ENCODE measurements around the gene RGCC. TPM values are rescaled to one million over a fixed set of nuclear protein-coding genes. Genes with fewer than 3 reads are reported as not detected.

Gene RGCC
- total RNA-seq, 1 donor from 2014 or later, result 2.0 TPM

DNA sequence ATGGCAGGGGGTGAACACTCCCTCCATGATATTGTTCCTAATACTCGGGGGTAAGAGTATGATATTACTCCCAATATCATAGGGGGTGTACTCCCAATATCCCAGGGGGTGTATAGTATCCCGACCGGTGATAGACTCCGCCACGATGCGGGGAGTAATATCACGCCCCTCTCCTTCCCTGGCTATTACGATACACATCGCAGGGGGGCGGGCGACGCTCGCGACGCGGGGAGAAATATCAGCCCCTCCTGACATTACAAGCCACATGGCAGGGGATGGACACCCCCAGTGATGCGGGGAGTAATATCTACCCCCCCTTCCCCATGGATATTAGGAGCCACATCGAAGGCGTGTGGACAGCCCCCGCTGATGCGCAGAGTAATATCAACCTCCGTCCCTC lies 3.2 kb upstream of the RGCC start:
- Mint-ChIP-seq H3K4me1 (no peaks in the 10 kb centered on the region), H3K4me3 (no peak overlapping the region), H3K36me3 (ENCODE audit: low read depth) (no peaks in the 10 kb centered on the region), H3K27ac (ENCODE audit: unreplicated experiment) (no peak overlapping the region), H3K27me3 (ENCODE audit: low read depth) (peaks cover 56% of the 10 kb centered on the region), H3K9me3 (no peaks in the 10 kb centered on the region)
- TF ChIP-seq, protein P1, sequence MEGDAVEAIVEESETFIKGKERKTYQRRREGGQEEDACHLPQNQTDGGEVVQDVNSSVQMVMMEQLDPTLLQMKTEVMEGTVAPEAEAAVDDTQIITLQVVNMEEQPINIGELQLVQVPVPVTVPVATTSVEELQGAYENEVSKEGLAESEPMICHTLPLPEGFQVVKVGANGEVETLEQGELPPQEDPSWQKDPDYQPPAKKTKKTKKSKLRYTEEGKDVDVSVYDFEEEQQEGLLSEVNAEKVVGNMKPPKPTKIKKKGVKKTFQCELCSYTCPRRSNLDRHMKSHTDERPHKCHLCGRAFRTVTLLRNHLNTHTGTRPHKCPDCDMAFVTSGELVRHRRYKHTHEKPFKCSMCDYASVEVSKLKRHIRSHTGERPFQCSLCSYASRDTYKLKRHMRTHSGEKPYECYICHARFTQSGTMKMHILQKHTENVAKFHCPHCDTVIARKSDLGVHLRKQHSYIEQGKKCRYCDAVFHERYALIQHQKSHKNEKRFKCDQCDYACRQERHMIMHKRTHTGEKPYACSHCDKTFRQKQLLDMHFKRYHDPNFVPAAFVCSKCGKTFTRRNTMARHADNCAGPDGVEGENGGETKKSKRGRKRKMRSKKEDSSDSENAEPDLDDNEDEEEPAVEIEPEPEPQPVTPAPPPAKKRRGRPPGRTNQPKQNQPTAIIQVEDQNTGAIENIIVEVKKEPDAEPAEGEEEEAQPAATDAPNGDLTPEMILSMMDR (conservative IDR thresholded peaks at IDR 0.05), result no peak
- DNase-seq (ENCODE audit: low read depth, low spot score), result no peak

DNA sequence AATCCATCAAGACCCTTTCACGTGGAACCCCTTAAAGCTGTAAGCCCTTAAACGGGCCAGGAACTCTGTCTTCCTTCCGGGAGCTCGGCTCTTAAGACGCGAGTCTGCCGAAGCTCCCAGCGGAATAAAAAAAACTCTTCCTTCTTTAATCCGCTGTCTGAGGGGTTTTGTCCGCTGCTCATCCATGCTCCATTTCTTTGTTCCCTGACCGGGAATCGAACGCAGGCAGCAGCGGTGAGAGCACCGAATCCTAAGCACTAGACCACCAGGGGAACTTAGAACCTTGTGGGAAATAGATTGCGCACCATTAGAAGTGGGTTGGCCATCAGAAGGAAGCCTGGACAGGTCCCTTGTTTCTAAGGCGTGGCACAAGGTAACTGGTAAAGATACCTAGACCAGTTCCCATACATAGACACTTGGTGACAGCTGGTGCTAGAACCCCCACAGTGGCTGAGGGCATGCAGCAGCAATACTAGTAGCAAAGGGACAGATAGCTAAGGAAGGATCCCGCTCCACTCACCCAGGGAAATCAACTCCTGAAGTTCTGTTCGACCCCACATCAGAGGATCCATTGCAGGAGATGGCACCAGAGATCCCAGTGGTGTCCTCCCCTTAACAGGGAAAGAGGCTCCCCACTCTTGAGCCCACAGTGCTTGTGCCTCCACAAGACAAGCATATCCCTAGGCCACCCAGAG lies 1.5 kb upstream of the RGCC start:
- Mint-ChIP-seq H3K9me3 (no peaks in the 10 kb centered on the region), H3K4me1 (no peaks in the 10 kb centered on the region), H3K4me3 (peak overlapping the region; percentile 79), H3K27me3 (ENCODE audit: low read depth) (peaks cover 72% of the 10 kb centered on the region), H3K27ac (ENCODE audit: unreplicated experiment) (no peak overlapping the region), H3K36me3 (ENCODE audit: low read depth) (no peaks in the 10 kb centered on the region)
- TF ChIP-seq, protein P1 (conservative IDR thresholded peaks at IDR 0.05), result no peak
- DNase-seq (ENCODE audit: low read depth, low spot score), result no peak

- no peaks in the 10 kb centered on the region for H3K36me3 Mint-ChIP-seq (ENCODE audit: low read depth)
- DNase-seq (ENCODE audit: low read depth, low spot score), result peak; percentile 3
- TF ChIP-seq, protein P1 (conservative IDR thresholded peaks at IDR 0.05), result no peak
Observed at GRCh38 chr13:41457589-41458186, 338 bp downstream of the RGCC start.

GRCh38 chr13:41458187-41458760 lies 924 bp downstream of the RGCC start:
- peak; percentile 5 for DNase-seq (ENCODE audit: low read depth, low spot score)
- no peaks in the 10 kb centered on the region for H3K4me1 Mint-ChIP-seq
- H3K4me3 Mint-ChIP-seq, result peak overlapping the region; percentile 67
- peaks cover 73% of the 10 kb centered on the region for H3K27me3 Mint-ChIP-seq (ENCODE audit: low read depth)
- TF ChIP-seq, protein P1 (conservative IDR thresholded peaks at IDR 0.05), result no peak
- H3K36me3 Mint-ChIP-seq (ENCODE audit: low read depth), result no peaks in the 10 kb centered on the region
- H3K9me3 Mint-ChIP-seq, result no peaks in the 10 kb centered on the region
- H3K27ac Mint-ChIP-seq (ENCODE audit: unreplicated experiment), result no peak overlapping the region

More at GRCh38 chr13:41457589-41458186, 338 bp downstream of the RGCC start:
- H3K9me3 Mint-ChIP-seq, result no peaks in the 10 kb centered on the region
- H3K4me1 Mint-ChIP-seq, result no peaks in the 10 kb centered on the region
- peaks cover 76% of the 10 kb centered on the region for H3K27me3 Mint-ChIP-seq (ENCODE audit: low read depth)
- peak overlapping the region; percentile 20 for H3K4me3 Mint-ChIP-seq
- no peak overlapping the region for H3K27ac Mint-ChIP-seq (ENCODE audit: unreplicated experiment)

DNA sequence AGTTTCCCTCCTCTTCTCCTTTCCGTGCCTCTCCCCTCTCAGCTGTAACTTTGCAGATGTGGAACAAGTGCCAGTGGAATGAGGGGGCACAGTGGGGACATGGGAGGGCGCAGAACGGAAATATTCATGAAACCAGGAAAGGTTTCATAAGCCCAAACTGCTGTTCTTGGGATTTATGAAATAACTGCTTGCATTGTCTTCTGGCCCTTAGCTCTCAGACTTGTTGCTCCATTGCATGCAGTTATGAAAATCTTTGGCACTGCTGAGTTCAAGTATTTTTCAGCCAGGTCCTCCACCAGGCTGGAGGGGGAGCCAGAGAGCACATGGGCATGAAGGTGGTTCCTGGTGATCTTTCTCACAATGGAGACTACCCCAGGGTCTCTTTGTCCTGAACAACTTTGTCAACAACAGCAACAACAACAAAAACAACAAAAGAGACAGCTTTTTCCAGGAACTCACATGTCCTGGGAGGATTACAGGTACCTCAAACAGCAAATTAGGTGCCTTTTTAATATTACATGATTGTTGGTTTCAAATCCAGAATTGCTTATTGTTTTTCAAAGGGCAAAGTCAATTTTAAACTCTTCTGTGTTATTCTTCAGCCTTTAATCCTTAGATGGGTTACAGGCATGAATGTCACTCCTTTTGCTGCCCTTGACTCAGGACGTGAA lies 1.5 kb downstream of the RGCC start:
- H3K27ac Mint-ChIP-seq (ENCODE audit: unreplicated experiment), result no peak overlapping the region
- peak; percentile 3 for DNase-seq (ENCODE audit: low read depth, low spot score)

More for the DNA sequence above, 1.5 kb downstream of the RGCC start:
- Mint-ChIP-seq H3K4me1 (no peaks in the 10 kb centered on the region), H3K4me3 (peak overlapping the region; percentile 67), H3K36me3 (ENCODE audit: low read depth) (no peaks in the 10 kb centered on the region), H3K9me3 (no peaks in the 10 kb centered on the region), H3K27me3 (ENCODE audit: low read depth) (peaks cover 71% of the 10 kb centered on the region)
- TF ChIP-seq, protein P1 (conservative IDR thresholded peaks at IDR 0.05), result peak; percentile 67

Data from neural crest cell (in vitro differentiated cells).